H1 (cell line): Measurements from ENCODE around the gene MXRA8. TPM values are rescaled to one million over a fixed set of nuclear protein-coding genes. Genes with fewer than 3 reads are reported as not detected.

Experiments used
- GABPA ChIP-seq: IDR thresholded peaks from 2 replicates; pipeline ENCODE4 v1.6.1; 2011; ENCODE audit warnings: mild to moderate bottlenecking, low read length, moderate library complexity, borderline replicate concordance; ENCODE audit not compliant: insufficient read depth
- KDM4A ChIP-seq: IDR thresholded peaks from one replicate; pipeline ENCODE4 v1.7.1; 2012; ENCODE audit warnings: low read depth, mild to moderate bottlenecking, moderate library complexity, low read length, inconsistent platforms; ENCODE audit not compliant: severe bottlenecking
- POU5F1 ChIP-seq: IDR thresholded peaks from 2 replicates; pipeline ENCODE4 v1.6.1; 2011; ENCODE audit warnings: low read depth, mild to moderate bottlenecking, low read length, moderate library complexity
- RFX5 ChIP-seq: IDR thresholded peaks from 2 replicates; pipeline ENCODE4 v1.6.1; 2011; ENCODE audit warnings: low read depth, low read length, improper control_type of control experiment, borderline replicate concordance
- RNF2 ChIP-seq: fragments of 200-900, 300-1000 bp; sonication (generic); IDR thresholded peaks from 2 replicates; pipeline ENCODE4 v1.7.1; 2016; ENCODE audit warnings: borderline replicate concordance, low read depth, mild to moderate bottlenecking, antibody characterized with exemption, low read length; ENCODE audit not compliant: poor library complexity, severe bottlenecking; ENCODE audit errors: missing control alignments
- polyA plus RNA-seq, 7 experiments: library from polyadenylated mRNA; depleted of rRNA in 3 of 7; stranded (reverse) in 5 of 7; unstranded in 2 of 7; fragments of >200 nt in 5 of 7; fragments of 200-250 nt in 2 of 7; gene quantifications; 1 replicate in 5 of 7; 2 replicates in 1 of 7; 4 replicates in 1 of 7; pipeline versions ENCODE4 v1.2.1 to v1.2.3, GENCODE V29; 2011 to 2013; ENCODE audit warnings: missing spikeins in 2 of 7, mixed read lengths in 2 of 7
- total RNA-seq: library from RNA; stranded (reverse); fragmentation: NEBNext Ultra II Directional; extraction: Animal tissue kit (Norgen Biotek cat#: 25700); gene quantifications from 2 replicates; pipeline ENCODE4 v1.2.1, GENCODE V29; 2021
- TF ChIP-seq, protein P1 (sequence below), 3 experiments: IDR thresholded peaks; 1 replicate in 2 of 3; 2 replicates in 1 of 3; pipeline versions ENCODE4 v1.5.1 to v1.6.1; 2011; ENCODE audit warnings: low read length in 3 of 3, mild to moderate bottlenecking in 3 of 3, inconsistent platforms in 2 of 3, low read depth in 1 of 3, moderate library complexity in 1 of 3; ENCODE audit not compliant: insufficient read depth in 1 of 3; ENCODE audit errors: control extremely low read depth in 1 of 3

The MXRA8 gene
- total and polyA plus RNA-seq, 2 of the 8 experiments (the other 6 are each of a cell fraction or from before 2014, with no cell fraction given), result 10.5 to 17.2 TPM

DNA sequence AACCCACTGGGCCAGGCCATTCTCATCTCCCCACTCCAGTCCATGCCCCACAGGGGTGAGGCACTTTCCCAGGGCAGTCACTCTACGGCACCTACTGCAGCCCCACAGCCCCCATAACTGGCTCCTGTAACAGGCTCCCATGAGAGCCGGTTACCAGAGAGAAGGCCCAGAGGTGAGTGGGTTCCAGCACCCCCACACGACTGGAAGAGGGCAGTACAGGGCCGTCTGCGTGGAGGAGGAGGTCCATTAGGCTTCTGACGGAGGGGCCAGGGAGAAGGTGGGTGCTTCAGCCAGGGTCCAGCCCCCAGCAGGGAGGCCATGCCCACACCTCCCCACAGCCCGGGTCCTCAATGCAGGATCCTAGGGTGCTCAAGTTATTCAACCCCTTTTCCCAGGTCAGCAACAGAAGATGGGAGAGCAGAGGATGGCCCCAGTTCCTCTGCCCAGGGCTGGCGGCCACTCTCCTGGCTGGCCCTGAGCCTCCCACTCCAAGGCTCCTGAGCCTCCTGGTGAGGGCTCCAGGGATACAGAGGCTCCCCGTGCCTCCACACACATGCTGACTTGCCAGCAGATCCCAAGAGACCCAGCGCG, 52.2 kb downstream of the MXRA8 start (continued):
- TF ChIP-seq RNF2 (no peak), GABPA (no peak), KDM4A (no peak), RFX5 (no peak), POU5F1 (no peak)
- TF ChIP-seq, protein P1, sequence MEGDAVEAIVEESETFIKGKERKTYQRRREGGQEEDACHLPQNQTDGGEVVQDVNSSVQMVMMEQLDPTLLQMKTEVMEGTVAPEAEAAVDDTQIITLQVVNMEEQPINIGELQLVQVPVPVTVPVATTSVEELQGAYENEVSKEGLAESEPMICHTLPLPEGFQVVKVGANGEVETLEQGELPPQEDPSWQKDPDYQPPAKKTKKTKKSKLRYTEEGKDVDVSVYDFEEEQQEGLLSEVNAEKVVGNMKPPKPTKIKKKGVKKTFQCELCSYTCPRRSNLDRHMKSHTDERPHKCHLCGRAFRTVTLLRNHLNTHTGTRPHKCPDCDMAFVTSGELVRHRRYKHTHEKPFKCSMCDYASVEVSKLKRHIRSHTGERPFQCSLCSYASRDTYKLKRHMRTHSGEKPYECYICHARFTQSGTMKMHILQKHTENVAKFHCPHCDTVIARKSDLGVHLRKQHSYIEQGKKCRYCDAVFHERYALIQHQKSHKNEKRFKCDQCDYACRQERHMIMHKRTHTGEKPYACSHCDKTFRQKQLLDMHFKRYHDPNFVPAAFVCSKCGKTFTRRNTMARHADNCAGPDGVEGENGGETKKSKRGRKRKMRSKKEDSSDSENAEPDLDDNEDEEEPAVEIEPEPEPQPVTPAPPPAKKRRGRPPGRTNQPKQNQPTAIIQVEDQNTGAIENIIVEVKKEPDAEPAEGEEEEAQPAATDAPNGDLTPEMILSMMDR (IDR thresholded peaks at IDR 0.05; ENCODE audit: control extremely low read depth in 1 of 3, insufficient read depth in 1 of 3, low read depth in 1 of 3, low read length in 3 of 3), result peak in 2 of 3 experiments; percentile 31 to 52; a peak in 3 of 4 replicates
